GM12873 (cell line): Measurements from ENCODE around the gene GPR137B.

Experiments used
- TF ChIP-seq, protein P1 (sequence below): IDR thresholded peaks from 2 replicates; pipeline ENCODE4 v1.5.1; 2012; ENCODE audit warnings: low read depth, mild to moderate bottlenecking, moderate library complexity, low read length, control low read depth; ENCODE audit not compliant: insufficient read depth; ENCODE audit errors: missing control alignments

Gene GPR137B

DNA sequence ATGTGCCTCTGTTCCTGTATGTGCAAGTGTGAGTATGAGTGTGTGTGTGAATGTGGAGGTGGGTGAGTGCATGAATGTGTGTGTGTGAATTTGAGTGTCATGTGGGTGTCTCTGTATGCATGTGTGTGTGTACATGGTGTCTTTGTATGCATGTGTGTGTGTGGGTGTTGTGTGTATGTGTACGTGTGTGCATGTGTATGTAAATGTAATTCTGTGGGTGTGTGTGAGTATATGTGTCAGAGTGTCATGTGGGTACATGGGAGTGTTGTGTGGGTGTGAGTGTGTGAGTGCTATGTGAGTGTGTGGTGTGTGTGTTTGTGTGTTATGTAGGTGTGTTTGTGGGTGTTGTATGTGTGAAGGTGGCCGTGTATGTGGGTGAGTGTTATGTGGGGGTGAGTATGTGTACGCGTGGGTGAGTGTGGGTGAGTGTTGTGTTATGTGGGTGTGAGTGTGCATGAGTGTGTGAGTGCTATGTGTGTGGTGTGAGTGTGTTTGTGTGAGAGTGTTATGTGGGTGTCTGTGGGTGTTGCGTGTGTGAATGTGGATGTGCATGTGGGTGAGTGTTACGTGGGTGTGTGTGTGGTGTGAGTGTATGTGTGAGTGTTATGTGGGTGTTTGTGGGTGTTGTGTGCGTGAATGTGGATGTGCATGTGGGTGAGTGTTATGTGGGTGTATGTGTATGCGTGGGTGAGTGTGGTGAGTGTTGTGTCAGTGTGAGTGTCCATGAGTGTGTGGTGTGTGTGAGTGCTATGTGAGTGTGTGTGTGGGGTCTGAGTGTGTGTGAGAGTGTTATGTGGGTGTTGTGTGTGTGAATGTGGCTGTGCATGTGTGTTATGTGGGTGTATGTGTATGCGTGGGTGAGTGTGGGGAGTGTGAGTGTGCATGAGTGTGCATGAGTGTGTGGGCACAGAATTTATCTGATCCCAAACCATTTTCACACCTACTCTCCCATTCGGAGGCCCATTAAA, 40.8 kb upstream of the GPR137B start:
- TF ChIP-seq, protein P1, sequence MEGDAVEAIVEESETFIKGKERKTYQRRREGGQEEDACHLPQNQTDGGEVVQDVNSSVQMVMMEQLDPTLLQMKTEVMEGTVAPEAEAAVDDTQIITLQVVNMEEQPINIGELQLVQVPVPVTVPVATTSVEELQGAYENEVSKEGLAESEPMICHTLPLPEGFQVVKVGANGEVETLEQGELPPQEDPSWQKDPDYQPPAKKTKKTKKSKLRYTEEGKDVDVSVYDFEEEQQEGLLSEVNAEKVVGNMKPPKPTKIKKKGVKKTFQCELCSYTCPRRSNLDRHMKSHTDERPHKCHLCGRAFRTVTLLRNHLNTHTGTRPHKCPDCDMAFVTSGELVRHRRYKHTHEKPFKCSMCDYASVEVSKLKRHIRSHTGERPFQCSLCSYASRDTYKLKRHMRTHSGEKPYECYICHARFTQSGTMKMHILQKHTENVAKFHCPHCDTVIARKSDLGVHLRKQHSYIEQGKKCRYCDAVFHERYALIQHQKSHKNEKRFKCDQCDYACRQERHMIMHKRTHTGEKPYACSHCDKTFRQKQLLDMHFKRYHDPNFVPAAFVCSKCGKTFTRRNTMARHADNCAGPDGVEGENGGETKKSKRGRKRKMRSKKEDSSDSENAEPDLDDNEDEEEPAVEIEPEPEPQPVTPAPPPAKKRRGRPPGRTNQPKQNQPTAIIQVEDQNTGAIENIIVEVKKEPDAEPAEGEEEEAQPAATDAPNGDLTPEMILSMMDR: no peak

GRCh38 chr1:236102611-236103010, 39.7 kb upstream of the GPR137B start:
- TF ChIP-seq, protein P1: no peak

DNA sequence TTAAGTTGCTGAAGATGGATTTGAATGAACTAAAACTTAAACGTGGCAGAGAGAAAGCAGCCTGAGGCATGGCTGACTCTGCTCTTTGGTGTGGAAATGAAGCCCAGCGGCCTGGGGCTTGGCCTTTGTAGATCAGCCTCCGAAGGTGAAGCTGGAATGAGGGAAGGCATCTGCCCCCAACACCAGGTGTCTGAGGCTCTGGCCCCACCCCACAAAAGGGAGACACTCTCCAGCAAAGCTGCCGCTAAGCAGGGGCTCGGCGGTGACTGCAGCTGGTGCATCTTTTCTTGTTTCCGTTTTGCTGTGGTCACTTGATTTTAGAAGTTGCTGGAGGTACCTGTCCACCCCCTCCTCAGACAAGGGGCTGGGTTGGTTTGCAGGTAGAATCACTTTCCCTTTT, 39.3 kb upstream of the GPR137B start:
- TF ChIP-seq, protein P1: no peak

- TF ChIP-seq, protein P1: peak; percentile 70
Observed at GRCh38 chr1:236103646-236104218, 38.6 kb upstream of the GPR137B start.

GRCh38 chr1:236107121-236107907, 35.0 kb upstream of the GPR137B start:
- TF ChIP-seq, protein P1: no peak

DNA sequence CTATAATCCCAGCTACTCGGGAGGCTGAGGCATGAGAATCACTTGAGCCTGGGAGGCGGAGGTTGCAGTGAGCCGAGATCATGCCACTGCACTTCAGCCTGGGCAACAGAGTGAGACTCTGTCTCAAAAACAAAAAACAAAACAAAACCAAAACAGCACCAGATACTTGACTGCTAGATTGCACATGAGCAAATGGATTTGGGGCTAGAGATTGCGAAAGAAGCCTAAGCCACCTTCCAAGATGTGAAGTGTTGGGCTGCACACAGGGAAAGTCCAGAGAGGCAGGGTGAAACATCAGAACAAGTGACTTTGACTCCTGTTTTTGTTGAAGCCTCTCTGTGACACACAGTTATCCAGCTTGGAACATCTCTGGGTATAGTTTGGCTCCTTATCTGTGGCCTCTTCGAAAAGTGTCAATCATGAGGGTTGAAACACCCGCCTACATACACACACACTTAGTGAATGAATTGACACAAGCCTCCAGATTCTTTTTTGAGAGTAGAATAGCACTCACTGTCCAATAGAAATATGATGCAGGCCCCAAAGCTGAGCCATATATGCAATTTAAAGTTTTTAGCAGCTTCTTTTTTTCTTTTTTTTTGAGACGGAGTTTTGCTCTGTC, 34.2 kb upstream of the GPR137B start:
- TF ChIP-seq, protein P1: no peak
